Stimulated activated naive CD8-positive, alpha-beta T cell treated with anti-CD3 and anti-CD28 coated beads, Interleukin-15, Interleukin-2, amounts not matched to agents 100 ng/mL and 50 ng/mL, for 24 hours (primary cell): Measurements from ENCODE around the gene ZNF624.
"Not testable (repeated sequence)": the region's sequence is repeated elsewhere in the genome, so short reads cannot be mapped to it uniquely, and the experiment has no call there.

Source experiments
- H3K27ac Mint-ChIP-seq: one replicate; pipeline ENCODE4 v1.8.0; 2021; ENCODE audit warnings: mild to moderate bottlenecking, mixed read lengths
- H3K27me3 Mint-ChIP-seq: one replicate; pipeline ENCODE4 v1.8.0; 2021; ENCODE audit warnings: mixed read lengths
- H3K36me3 Mint-ChIP-seq: one replicate; pipeline ENCODE4 v1.8.0; 2021; ENCODE audit warnings: low read depth, mixed read lengths
- H3K4me1 Mint-ChIP-seq: one replicate; pipeline ENCODE4 v1.8.0; 2021; ENCODE audit warnings: low read depth, mixed read lengths
- H3K4me3 Mint-ChIP-seq: one replicate; pipeline ENCODE4 v1.8.0; 2021; ENCODE audit warnings: mild to moderate bottlenecking, mixed read lengths
- H3K9me3 Mint-ChIP-seq: one replicate; pipeline ENCODE4 v1.8.0; 2021; ENCODE audit warnings: mixed read lengths

Gene ZNF624

DNA sequence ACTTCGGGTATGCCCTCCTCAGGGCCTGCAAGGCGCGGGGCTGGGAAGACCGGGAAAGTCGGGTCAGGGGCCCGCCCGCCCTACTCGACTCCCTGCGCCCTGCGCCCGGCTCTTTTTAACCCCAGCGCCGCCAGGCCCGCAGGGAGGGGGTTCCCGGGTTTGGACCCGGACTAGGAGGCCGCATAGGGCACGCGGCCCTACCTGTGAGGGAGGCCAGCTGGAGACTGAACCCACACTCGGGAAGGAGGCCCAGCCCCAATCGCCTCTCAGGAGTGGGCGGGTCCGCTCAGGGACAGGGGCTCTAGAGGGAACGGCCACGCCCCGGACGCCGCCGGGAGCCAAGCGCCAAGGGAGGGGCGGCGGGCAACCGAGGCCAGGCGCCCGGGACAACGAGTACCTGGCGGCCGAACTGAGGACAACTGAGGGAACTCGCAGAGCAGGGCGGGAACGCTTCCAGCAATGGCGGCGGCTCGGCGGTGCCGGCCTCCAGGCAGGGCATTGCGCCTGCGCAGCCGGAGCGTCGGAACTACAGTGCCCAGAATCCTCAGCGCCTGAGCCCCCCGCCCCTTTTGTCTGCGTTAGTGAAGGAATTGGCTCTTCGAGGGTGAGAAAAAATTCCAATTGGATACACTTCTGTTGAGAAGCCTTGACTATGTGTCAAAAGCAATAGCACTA is at the start of gene ZNF624:
Gene ZNF624, minus strand, starts transcription at position 484 of the 675 bp plus-strand sequence.
- Mint-ChIP-seq H3K36me3 (peaks cover 4% of the 10 kb centered on the region), H3K27ac (peak within 1 kb of the TSS; percentile 71), H3K4me1 (peaks cover 14% of the 10 kb centered on the region), H3K4me3 (peak within 1 kb of the TSS; percentile 84), H3K9me3 (no peaks in the 10 kb centered on the region), H3K27me3 (no peaks in the 10 kb centered on the region)

DNA sequence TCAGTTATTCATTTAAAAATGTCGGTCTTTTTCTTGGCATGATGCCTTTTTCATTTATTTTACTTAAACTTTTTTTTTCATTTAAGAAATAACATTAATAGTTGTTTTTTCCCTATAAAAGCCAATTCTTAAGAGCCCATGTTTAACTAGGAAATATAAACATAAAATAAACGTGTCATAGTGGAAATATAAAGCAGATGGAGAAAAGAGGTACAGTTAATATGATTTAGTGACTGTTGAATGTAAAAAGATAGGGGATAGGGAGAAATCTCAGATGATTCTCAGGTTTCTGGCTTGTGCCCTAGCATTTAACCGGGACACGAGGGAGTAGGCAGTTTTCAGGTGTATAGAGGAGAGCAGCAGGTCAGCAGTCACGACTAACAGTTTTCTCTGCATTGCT is 44.0 kb upstream of the ZNF624 start:
- not testable (repeated sequence) for H3K27me3 Mint-ChIP-seq, H3K36me3 Mint-ChIP-seq, H3K4me1 Mint-ChIP-seq, H3K27ac Mint-ChIP-seq, H3K4me3 Mint-ChIP-seq, H3K9me3 Mint-ChIP-seq

DNA sequence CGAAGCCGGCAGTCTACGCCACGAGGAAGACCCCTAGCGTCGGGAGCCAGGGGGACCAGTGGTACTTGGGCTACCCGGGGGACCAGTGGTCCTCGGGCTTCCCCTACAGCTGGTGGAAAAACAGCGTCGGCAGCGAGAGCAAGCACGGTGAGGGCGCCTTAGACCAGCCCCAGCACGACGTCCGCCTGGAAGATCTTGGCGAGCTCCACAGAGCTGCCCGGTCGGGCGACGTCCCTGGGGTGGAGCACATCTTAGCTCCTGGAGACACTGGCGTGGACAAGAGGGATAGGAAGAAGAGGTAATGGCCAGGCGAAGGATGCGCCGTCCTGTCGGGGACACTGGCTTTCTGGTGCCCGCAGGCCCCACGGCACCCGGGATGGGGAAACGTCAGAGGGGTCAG is 36.8 kb upstream of the ZNF624 start:
- not testable (repeated sequence) for H3K9me3 Mint-ChIP-seq, H3K27me3 Mint-ChIP-seq, H3K36me3 Mint-ChIP-seq, H3K4me1 Mint-ChIP-seq
- Mint-ChIP-seq H3K4me3 (peak overlapping the region; percentile 75), H3K27ac (peak overlapping the region; percentile 86)

DNA sequence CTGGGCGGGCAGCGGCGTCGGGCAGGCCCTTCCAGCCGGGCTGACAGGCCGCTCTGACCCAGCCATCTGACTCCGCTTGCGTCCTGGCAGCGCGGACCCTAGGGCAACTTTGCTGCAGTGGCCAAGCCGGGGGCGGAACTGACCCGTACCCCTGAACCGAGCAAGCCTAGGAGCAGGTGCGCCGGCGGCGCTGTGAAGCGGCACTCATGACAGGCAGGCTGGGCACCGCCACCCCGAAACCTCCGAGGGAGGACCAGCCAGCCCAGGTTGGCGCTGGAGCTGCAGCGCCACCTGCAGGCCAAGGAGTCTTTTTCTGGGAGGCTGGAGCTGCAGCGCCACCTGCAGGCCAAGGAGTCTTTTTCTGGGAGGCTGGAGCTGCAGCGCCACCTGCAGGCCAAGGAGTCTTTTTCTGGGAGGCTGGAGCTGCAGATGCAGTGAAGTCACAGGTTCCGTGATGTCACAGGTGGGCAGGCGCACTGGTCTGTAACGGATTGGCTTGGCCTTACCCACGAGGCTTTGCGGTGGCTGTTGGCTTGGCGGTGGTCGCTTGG is 36.2 kb upstream of the ZNF624 start, which contains the start of gene CCDC144A:
Gene CCDC144A, plus strand, starts transcription at position 511 of the 551 bp plus-strand sequence. CDS start 160 bp downstream, outside the sequence.
- H3K4me1 Mint-ChIP-seq, H3K27me3 Mint-ChIP-seq, H3K9me3 Mint-ChIP-seq, H3K36me3 Mint-ChIP-seq: not testable (repeated sequence)
- Mint-ChIP-seq H3K4me3 (peak within 1 kb of the TSS; percentile 75), H3K27ac (peak within 1 kb of the TSS; percentile 86)

DNA sequence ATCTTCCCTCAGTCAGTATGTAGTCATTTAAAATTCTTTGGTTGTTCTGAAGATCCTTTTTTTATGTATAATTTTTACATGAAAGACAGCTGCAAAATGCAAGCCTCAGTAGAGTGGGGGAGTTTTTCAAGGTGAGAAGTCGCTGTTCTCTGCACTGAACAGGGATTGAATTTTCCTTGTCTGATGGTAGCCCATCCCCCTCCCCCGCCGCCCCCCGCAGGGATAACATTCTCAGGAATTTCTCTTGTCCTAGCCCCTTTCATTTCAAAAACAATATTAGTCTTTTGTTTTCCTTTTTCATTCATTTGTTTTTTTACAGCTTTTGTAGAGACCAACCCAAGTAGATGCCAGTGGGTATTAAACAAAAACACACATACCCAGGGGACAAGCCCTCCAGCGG is 33.5 kb upstream of the ZNF624 start:
- peaks cover 20% of the 10 kb centered on the region for H3K27me3 Mint-ChIP-seq
- not testable (repeated sequence) for H3K36me3 Mint-ChIP-seq, H3K4me3 Mint-ChIP-seq, H3K9me3 Mint-ChIP-seq, H3K27ac Mint-ChIP-seq
- H3K4me1 Mint-ChIP-seq: peaks cover 14% of the 10 kb centered on the region

DNA sequence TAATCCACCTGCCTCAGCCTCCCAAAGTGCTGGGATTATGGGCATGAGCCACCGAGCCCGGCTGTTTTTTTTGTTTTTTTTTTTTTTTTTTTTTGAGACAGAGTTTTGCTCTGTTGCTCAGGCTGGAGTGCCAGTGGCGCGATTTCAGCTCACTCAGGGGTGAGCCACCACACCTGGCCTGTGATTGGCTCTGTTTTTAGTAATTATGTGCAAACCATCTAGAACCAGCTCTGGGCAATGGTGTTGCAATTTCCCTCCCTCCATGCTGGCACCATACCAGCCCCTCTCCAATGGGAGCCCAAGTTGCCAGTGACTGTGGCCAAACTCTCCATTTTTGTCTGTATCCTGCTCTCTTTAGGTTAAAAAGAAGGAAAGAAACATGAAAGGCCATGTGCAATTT is 32.4 kb upstream of the ZNF624 start:
- H3K4me3 Mint-ChIP-seq, H3K9me3 Mint-ChIP-seq, H3K27ac Mint-ChIP-seq, H3K36me3 Mint-ChIP-seq: not testable (repeated sequence)
- Mint-ChIP-seq H3K27me3 (peaks cover 23% of the 10 kb centered on the region), H3K4me1 (peaks cover 14% of the 10 kb centered on the region)

DNA sequence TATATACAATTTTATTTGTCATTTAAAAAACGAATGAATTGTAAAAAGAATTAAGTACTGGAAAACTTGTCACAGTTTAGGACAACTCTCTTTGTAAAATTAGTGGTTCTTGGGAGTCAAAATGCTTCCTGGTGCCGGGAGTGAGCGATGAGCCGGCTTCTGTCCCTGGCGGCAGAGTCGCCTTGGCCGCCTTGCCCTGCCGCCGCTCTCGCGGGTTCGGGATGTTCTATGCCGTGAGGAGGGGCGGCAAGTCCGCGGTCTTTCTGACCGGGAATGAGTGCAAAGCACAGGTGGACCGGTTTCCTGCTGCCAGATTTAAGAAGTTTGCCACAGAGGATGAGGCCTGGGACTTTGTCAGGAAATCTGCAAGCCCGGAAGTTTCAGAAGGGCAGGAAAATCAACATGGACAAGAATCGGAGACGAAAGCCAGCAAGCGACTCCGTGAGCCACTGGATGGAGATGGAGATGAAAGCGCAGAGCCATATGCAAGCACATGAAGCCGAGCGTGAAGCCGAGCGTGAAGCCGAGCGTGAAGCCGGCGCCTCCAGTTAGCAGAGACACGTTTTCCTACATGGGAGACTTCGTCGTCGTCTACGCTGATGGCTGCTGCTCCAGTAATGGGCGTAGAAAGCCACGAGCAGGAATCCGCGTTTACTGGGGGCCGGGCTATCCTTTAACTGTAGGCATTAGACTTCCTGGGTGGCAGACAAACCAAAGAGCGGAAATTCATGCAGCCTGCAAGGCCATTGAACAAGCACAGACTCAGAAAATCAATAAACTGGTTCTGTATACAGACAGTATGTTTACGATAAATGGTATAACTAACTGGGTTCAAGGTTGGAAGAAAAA is 29.9 kb upstream of the ZNF624 start:
- not testable (repeated sequence) for H3K4me1 Mint-ChIP-seq, H3K36me3 Mint-ChIP-seq, H3K27ac Mint-ChIP-seq, H3K4me3 Mint-ChIP-seq, H3K9me3 Mint-ChIP-seq
- H3K27me3 Mint-ChIP-seq: peaks cover 31% of the 10 kb centered on the region

DNA sequence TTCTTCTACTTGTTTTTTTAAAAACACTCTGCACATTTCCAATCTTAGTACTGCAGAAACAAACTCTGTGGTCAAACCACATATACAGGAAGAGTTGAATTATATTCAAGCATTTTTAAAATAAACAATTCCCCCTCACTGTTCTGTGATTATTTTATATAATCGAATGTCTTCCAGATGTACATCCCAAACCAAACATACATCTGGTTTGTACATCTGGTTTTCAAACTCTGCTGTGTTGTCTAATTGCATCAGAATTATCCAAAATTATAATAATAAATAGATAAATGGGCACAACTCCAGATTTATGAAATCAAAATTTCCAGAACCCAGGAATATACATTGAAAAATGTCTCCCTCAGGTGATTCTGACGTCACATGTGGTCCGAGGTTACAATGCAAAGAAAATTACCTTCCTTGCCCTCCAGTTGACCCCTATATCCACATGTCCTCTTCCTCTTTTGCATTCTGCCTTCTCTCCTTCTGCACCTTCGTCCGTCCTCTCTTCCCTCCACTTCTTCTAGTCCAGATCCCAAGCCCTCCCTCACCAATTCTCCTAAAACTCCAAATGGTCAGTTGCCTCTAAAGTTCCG is 23.1 kb upstream of the ZNF624 start:
- H3K4me1 Mint-ChIP-seq: no peaks in the 10 kb centered on the region
- H3K4me3 Mint-ChIP-seq: no peak overlapping the region
- H3K27ac Mint-ChIP-seq: no peak overlapping the region
- no peaks in the 10 kb centered on the region for H3K9me3 Mint-ChIP-seq
- H3K27me3 Mint-ChIP-seq: peaks cover 13% of the 10 kb centered on the region
- no peaks in the 10 kb centered on the region for H3K36me3 Mint-ChIP-seq

DNA sequence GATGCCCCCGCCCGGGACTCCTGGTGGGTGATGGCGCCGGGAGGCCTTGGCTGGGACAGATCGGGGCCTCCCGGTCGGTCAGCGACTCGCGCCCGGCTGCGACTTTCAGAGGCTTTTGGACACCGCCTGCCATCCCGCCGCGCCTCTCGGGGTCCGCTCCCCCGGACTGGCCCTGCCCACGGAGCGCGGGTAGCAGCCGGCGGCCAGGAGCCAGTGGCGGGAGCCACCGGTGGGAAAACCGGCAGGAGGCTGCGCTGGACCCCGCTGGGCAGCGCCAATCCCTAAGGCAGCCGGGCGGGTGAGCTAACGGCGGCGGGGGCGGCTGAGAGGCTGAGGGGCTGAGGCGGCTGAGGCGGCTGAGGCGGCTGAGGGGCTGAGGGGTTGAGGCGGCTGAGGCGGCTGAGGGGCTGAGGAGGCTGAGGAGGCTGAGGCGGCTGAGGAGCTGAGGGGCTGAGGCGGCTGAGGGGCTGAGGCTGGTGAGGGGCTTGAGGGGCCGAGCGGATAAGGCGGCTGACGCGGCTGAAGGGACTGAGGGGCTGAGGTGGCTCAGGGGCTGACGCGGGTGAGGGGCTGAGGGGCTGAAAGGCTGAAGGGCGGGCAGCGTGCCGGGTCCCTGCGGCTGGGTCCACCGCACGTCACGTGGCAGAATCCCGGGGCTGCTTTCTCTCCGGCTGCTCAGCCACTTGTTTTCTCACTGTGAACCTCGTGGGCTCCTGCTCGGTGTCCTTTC is 13.4 kb upstream of the ZNF624 start:
- H3K4me3 Mint-ChIP-seq: peak overlapping the region; percentile 62
- H3K9me3 Mint-ChIP-seq, H3K27ac Mint-ChIP-seq, H3K36me3 Mint-ChIP-seq, H3K4me1 Mint-ChIP-seq: not testable (repeated sequence)
- H3K27me3 Mint-ChIP-seq: peaks cover 53% of the 10 kb centered on the region

DNA sequence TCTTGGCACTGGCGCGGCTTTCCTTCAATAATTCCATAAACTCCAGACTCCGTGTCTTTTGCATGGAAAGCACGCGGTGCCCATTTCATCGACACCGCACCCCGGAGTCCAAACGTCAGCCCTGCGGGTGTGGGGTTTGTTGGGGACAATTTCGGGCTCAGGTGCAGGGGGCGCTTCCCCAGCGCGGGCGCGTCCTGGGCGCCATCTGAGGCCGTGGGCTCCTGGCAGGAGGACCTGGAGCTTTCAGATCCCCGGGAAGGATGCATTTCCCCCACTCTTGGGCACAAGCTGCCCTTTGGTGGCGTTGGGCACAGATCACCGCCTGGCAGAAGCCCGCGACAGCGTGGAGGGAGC is 12.9 kb upstream of the ZNF624 start:
- H3K27me3 Mint-ChIP-seq: peaks cover 49% of the 10 kb centered on the region
- H3K9me3 Mint-ChIP-seq, H3K4me1 Mint-ChIP-seq, H3K36me3 Mint-ChIP-seq, H3K4me3 Mint-ChIP-seq, H3K27ac Mint-ChIP-seq: not testable (repeated sequence)

DNA sequence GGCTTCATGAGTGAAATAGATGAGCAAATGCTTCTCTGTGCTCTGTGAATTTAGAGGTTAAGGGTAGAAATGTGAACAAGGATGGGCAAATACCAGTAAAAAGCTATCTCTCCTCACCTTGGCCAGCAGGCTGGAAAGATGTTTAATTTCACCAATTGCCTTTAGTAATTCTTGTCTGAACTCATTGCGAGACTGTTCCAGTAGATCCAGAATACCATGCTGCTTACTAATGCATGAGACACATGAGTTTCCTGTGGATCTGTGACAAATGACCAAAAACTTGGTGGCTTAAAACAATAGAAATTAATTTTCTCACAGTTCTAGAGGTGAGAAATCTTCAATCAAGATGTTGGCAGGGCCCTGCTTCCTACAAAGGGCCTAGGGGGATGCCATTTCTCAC is 9.3 kb upstream of the ZNF624 start:
- H3K27me3 Mint-ChIP-seq: peaks cover 43% of the 10 kb centered on the region
- H3K4me1 Mint-ChIP-seq: no peaks in the 10 kb centered on the region
- no peaks in the 10 kb centered on the region for H3K36me3 Mint-ChIP-seq
- no peak overlapping the region for H3K4me3 Mint-ChIP-seq
- H3K9me3 Mint-ChIP-seq: no peaks in the 10 kb centered on the region
- H3K27ac Mint-ChIP-seq: no peak overlapping the region

DNA sequence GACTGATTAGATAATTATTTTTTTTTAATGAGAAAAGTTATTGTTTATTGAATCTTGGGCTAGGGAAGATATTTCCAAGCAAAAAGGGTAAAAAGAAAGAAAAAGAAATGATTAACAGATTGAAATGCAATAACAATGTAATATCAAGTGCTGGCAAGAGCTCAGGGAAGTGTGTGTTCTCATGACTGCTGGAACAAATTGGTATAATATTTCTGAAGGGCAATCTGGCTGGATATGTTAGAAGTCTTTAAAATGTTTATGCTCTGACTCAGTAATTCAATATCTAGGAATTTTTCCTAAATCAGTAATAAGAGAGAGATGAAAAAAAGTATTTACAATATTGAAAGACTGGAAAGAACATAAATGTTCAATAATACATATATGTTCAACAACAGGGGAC is 7.6 kb upstream of the ZNF624 start:
- no peaks in the 10 kb centered on the region for H3K36me3 Mint-ChIP-seq
- no peaks in the 10 kb centered on the region for H3K9me3 Mint-ChIP-seq
- no peaks in the 10 kb centered on the region for H3K4me1 Mint-ChIP-seq
- H3K27ac Mint-ChIP-seq: no peak overlapping the region
- H3K4me3 Mint-ChIP-seq: no peak overlapping the region
- H3K27me3 Mint-ChIP-seq: peaks cover 41% of the 10 kb centered on the region

DNA sequence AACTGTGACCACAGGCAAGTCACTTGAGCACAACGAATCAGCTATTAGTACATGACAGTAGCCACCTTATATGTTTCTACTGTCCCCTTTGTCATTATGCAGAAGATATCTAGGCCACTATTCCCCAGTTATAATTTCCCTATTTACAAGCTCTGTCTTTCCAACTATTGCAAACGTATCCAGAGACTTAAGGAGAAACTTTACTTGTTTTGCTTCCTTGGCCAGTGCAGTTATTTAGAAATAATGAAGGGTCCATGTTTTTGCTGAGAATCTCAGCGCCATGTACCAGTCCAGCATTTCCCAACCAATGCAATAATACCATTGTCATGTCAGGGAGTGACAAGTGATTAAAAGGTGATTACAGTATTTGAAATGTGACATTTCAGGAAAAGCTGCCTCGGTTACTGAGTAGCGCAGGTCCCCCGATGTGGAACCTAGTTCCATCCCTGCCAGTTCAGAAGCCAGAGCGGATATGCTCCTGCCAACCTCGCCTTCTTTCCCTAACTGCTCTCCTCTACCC is 743 bp downstream of the ZNF624 start:
- Mint-ChIP-seq H3K27ac (peak overlapping the region; percentile 71), H3K9me3 (no peaks in the 10 kb centered on the region), H3K4me3 (peak overlapping the region; percentile 84), H3K27me3 (no peaks in the 10 kb centered on the region), H3K4me1 (peaks cover 14% of the 10 kb centered on the region), H3K36me3 (peaks cover 9% of the 10 kb centered on the region)

DNA sequence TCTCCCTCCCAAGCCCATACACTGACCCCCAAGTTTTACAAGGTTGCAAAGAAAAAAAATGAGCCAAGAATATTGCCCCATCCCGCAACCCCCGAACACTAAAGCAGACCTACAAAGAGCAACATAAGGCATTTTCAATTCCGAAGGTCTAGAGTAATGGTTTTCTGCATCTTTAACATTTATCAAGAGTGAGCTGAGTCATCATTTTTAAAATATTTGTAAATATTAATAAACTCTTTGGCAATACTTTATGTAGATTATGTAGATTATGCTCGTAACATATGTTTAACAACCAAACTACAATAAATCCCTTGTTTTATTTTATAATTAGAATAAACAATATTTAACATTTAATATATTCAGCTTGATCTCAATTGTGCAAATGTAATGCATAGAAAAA is 1.4 kb downstream of the ZNF624 start:
- Mint-ChIP-seq H3K4me3 (peak overlapping the region; percentile 84), H3K27me3 (no peaks in the 10 kb centered on the region), H3K36me3 (peaks cover 14% of the 10 kb centered on the region), H3K9me3 (no peaks in the 10 kb centered on the region), H3K27ac (no peak overlapping the region), H3K4me1 (peaks cover 14% of the 10 kb centered on the region)
